ENCODE data around the gene ZNF333.

Gene ZNF333

DNA sequence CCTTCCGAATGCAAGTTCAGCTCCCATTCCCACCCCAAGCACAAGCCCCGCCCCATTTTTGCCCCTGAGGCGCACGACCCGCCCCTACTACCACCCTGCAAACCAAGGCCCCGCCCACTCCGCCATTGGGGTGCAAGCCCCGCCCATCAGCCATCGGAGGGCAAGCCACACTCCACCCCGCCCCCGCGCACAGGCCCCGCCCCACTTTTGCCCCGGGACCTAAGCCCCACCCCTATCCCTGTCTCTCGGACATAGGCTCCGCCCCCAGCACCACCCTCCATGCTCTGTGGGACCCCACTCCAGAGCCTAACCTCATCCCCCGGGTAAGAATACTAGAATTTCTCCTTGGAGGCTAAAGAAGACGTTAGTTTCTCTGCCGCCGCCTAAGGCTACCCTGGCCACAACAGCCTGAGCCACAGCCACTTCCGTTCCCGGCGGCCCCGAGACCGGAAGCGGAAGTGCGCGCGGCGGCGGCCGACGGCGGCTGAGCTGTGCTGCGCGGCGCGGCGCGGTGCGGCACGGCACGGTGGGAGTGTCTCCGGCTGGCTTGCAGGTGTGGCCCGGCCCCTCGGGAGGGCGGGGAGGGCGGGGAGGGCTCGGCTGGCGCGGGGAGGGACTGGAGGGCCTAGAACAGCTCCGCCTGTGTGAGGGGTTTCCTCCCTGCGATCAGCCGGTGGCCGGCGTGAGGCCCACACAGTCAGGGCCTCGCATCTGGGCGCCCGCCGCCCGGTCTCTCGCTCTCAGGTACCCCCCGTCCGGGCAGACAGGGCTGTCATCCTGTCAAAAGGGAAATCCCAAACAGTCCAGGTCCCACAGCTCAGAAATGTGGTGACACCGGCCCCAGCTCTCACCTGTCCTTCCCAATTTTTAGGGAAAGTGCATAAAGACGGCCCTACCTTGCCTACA lies at the start of gene ZNF333:
TSS of gene ZNF333 (plus strand) at position 451 of the 906 bp plus-strand sequence. CDS start 3,444 bp downstream, outside the sequence.
- H3K27ac ChIP-seq = peak within 1 kb of the TSS; percentile 81
- TF ChIP-seq ZFX (IDR thresholded peaks at IDR 0.05) = peak; percentile 72; the same call in 1 of the 2 replicates
- TF ChIP-seq, protein P1, sequence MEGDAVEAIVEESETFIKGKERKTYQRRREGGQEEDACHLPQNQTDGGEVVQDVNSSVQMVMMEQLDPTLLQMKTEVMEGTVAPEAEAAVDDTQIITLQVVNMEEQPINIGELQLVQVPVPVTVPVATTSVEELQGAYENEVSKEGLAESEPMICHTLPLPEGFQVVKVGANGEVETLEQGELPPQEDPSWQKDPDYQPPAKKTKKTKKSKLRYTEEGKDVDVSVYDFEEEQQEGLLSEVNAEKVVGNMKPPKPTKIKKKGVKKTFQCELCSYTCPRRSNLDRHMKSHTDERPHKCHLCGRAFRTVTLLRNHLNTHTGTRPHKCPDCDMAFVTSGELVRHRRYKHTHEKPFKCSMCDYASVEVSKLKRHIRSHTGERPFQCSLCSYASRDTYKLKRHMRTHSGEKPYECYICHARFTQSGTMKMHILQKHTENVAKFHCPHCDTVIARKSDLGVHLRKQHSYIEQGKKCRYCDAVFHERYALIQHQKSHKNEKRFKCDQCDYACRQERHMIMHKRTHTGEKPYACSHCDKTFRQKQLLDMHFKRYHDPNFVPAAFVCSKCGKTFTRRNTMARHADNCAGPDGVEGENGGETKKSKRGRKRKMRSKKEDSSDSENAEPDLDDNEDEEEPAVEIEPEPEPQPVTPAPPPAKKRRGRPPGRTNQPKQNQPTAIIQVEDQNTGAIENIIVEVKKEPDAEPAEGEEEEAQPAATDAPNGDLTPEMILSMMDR (conservative IDR thresholded peaks at IDR 0.05) = no peak

DNA sequence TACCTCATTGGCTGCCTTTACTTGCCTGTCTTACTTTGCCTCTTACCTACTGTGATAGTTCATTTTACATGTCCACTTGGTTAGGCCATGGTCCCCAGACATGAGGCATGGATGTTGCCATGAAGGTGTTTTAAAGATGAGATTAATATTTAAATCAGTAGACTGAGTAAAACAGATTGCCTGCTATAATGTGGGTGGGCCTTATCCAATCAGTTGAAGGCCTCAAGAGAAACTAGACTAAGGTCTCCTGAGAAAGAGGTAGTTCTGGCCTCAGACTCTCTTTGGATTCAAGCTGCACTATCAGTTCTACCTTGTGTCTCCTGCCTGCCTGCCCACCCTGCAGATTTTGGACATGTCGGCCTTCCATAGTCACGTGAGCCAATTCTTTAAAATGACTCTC lies 41.3 kb upstream of the ZNF333 start:
- TF ChIP-seq, protein P1 (conservative IDR thresholded peaks at IDR 0.05) = no peak
- no peak for TF ChIP-seq ZFX (IDR thresholded peaks at IDR 0.05)
- H3K27ac ChIP-seq = no peak overlapping the region

DNA sequence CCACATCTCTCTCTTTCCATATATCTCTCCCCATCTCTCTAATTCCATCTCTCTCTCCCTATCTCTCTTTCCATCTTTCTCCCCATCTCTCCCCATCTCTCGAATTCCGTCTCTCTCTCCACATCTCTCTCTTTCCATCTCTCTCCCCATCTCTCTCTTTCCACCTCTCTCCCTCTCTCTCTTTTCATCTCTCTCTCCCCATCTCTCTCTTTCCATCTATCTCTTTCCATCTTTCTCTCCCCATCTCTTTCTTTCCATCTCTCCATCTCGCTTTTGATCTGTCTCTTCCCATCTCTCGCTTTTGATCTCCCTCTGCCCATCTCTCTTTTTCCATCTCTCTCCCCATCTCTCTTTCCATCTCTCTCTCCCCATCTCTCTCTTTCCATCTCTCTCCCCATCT lies 40.8 kb upstream of the ZNF333 start:
- TF ChIP-seq ZFX (IDR thresholded peaks at IDR 0.05) = no peak
- TF ChIP-seq, protein P1 (conservative IDR thresholded peaks at IDR 0.05) = no peak
- H3K27ac ChIP-seq = no peak overlapping the region

DNA sequence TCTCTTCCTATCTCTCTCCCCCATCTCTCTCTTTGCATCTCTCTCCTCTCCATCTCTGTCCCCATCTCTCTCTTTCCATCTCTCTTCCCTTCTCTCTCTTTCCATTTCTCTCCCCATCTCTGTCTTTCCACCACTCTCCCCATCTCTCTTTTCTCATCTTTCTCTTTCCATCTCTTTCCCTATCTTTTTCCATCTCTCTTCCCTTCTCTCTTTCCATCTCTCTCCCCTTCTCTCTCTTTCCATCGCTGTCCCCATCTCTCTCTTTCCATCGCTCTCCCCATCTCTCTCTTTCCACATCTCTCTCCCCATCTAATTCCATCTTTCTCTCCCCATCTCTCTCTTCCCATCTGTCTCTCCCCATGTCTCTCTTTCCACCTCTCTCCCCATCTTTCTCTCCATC lies 39.7 kb upstream of the ZNF333 start:
- TF ChIP-seq, protein P1 (conservative IDR thresholded peaks at IDR 0.05) = no peak
- no peak for TF ChIP-seq ZFX (IDR thresholded peaks at IDR 0.05)
- no peak overlapping the region for H3K27ac ChIP-seq

DNA sequence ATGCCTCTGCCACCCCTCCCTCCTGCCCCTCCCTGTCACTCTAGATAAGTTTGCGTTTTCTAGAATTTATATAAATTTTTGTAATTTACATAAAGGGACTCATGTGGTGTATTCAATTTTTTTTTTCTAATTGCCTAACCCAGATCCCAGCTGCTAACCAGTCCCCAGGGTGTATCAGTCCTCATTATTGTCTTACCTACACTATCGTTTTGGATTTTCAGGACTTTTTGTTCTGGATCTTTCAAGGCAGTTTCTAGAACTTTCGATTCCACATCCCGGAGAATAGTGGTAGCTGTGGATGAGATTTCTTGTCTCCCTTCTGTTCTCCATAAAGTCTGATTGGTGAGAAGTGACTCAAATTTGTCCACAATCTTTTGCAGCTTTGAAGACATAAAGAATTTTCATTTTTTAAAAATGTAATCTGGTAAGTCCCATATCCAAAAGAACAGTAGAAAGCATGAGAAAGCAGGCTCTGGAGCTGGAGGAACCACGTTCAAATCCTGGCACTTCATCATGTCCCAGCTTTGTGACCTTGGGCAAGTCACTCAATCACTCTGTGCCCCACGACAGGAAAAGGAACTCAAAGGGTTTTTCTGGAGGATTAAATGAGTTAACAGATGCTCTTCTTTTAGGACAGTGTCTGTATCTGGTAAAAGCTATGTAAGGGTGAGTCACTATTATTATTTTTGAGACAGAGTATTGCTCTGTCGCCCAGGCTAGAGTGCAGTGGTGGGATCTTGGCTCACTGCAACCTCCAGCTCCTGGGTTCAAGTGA lies 34.9 kb upstream of the ZNF333 start:
- TF ChIP-seq, protein P1 (conservative IDR thresholded peaks at IDR 0.05) = no peak
- TF ChIP-seq ZFX (IDR thresholded peaks at IDR 0.05) = no peak
- H3K27ac ChIP-seq = no peak overlapping the region

DNA sequence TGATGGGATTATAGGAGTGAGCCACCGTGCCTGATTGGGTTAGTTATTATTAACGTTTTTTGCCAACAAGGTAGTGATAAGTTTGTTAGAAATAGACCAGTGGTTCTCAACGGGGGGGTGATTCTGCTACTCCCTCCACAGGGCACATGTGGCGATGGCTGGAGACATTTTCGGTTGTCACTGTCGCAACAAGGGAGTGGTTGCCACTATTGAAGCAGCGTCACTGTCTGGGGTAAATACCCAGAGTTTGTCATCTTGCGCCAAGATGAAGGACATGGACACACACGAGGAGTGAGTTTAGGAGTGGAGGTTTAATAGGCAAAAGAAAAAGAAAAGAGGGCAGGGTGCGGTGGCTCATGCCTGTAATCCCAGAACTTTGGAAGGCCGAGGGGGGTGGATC lies 34.1 kb upstream of the ZNF333 start:
- no peak overlapping the region for H3K27ac ChIP-seq
- no peak for TF ChIP-seq ZFX (IDR thresholded peaks at IDR 0.05)
- TF ChIP-seq, protein P1 (conservative IDR thresholded peaks at IDR 0.05) = no peak
